ENCODE data around the gene CCSER1.

Gene CCSER1

DNA sequence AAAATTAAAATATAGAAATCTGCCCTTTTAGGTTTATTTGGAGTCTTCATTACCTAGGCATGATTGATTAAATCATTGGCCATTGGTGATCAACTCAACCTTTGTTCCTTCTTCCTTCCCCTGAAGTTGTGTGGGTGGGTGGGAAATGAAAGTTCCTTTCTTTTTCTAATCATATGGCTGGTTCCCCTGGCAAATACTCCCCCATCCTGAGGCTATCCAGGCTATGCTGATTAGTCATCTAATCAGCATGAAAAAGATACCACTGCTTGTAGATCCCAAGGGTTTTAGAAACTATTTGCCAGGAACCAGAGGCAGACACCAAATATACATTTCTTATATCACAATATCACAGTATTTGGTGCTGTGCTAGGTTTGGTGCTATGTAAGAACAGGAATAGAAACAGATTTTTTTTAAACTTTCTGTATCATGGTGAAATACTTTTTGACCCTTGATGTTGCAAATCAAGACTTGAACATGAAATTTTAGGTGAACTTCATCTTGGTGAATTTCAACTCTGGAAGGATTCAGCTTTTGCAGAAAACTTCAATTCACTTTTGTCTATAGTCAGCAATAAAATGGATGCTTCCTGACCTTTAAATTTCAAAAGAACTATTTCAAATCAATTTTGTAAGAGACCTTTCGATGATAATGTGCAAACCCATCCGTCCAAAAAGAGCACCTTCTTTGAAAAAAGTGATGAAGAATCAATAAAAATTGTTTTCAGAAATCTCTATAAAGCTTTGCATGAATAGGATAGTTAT, 71.1 kb downstream of the CCSER1 start:
- no peak for FAIRE-seq

GRCh38 chr4:90207887-90208454, 80.8 kb downstream of the CCSER1 start:
- FAIRE-seq: no peak

DNA sequence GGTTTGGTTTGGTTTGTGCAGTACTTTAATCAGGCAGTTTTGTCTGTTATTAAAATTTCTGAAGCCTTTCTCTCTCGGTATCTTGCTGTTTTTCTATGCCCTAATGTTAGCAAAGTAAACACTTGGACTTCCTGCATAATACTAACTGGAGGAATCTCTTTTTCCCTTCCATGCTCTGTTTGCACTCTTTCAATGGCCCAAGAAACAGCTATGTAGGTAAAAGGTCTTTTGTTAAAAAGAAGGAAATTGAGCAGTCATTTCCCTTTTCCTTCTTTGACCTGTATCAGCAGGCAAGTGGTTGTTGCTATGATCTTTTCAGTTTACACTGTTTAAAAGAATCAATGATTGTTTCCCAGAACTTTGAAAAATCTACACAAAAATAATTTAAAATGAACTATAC, 82.7 kb downstream of the CCSER1 start:
- no peak for FAIRE-seq

DNA sequence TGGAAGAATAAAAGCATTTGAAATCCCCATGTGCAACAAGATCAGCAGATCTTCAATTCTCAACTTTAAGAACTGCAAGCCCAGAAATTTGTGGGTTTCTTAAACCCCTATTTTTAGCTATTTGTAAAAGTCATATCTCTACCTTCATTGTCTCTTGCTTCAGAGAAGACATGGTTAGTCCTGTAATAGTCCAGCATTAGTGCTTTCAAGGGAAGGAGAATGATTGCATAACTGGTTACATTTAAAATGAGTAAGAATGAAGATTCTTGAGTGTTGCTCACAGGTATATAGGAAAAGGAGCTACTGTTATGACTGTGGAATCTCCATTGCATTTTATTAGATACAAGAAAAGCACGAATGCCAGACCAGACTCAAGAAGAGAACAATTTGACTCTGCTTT, 84.0 kb downstream of the CCSER1 start:
- no peak for FAIRE-seq

DNA sequence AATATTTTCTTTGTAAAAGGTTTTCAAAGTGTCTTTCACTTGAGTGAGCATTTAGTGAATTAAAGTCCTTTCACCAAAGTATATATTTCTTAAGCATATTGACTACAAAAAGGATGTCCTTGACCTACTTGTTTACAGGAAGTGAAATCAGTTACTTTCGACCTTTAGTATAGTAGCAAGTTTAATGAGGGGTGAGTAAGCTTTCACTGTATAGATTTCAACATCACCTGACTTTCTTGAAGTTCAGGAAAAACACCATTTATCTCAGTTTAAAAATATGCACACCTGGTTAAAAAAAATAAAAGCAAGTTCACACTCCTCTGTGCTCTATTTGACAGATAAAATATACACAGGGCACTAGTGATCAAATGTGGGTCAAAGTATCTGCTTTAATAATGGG, 88.1 kb downstream of the CCSER1 start:
- no peak for FAIRE-seq

GRCh38 chr4:90219822-90220221, 92.6 kb downstream of the CCSER1 start:
- FAIRE-seq: no peak

- no peak for FAIRE-seq
Measured at GRCh38 chr4:90220459-90220858, 93.3 kb downstream of the CCSER1 start.

DNA sequence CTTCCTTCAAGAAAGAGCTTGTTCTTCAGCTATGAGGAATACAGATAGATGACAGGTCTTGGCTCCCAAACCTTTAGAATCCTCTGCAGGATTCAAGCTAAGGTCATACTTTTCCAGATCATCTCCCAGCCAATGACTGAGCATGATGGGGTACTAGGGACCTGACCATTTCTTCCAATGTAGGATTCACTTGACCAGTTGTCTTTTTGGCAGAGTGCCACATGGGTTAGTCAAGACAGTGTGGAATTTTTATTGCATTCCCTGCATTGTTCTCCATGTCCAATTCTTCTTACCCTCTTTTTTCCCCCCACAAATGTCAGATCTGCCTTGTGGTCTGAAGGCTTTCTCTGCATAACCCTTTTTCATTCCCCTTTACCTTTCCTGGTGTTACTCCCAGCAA, 99.5 kb downstream of the CCSER1 start:
- no peak for FAIRE-seq

DNA sequence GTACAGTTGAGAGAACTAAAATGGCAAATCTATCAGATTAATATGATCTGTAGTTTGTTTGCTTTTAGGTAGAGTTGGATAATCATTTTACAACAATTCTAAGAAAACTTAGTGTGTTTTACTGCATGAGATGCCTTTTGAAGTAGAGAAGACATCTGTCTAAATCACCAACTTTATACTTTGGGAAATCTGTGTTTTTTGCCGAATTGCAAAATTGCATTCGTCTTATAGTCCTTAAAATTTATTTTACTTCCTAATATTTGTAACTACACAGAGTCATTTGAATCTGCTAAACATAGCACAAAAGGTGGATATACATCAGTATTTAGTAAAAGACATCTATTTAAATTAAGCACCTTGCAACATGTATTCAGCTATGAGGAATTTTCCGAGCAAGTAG, 100.0 kb downstream of the CCSER1 start:
- no peak for FAIRE-seq

- FAIRE-seq: no peak
Measured at GRCh38 chr4:90234916-90235547, 107.8 kb downstream of the CCSER1 start.

DNA sequence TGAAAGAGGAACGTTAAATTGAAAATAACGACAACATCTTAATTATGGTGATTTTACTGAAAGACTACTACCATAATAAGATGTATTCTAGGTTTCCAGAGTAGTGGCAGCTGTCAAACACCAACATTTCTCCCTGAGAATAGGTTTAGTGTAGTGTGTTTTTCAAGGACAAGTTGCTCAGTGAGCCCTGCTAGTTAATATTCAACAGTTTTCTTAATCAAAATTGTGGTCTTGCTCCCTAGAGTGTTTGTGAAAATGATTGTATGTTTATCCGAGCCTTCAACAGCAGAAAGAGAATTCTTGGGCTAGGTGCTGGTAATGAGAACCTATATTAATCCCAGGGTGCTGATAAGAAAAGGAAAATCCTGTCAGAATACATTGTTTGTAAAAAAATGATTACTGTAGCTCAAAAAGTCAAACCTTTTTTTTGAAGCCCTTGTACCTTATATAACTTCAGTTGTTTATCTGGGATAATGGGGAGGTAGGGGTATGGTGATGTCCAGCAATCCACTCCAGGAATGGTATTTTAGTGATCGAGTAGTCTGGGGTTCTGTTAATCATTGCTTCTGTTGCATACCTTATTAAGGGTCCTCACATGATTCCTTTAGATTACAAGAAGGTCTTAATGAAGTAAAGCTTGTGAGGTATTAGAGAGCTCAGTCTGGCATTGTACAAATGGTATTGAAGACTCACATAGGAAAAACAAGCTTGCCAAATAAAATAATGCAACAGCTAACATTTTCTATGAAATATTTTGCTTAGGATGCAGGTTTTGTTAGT, 110.7 kb downstream of the CCSER1 start:
- no peak for FAIRE-seq

DNA sequence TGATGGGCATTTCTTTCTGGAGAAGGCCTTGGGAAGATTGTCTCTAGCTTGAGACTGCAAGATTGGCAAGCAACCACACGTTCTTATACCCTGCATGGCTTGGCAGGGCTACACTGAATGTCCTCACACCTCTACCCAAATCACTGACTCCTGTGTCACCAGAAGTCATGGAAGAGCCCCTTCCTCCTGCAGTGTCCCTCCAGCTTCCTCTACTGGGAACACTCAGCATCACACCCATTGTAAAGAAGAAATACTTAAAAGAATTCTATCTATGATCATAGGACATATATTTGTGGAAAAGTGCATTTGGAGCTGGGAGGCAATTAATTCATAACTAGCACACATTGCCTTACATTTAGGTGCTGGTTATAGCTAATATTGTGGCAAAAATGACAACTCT, 113.1 kb downstream of the CCSER1 start:
- no peak for FAIRE-seq

DNA sequence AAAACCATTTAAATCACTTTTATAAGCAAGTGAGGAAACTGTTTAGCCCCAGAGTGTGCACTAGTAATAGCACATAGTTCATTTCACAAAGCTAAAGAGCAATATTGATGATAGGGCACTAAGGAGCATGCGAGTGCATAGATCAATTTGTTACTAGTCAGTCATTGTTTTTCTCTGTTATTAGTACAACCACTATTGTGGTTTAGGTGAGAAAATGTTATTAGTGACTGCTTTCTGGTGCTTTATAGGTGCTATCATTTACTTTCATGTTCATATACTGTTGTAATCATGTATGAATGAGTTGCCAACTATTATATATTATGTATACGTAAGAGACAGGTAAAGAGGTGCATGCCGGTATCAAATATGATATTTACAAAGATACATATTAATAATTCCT, 113.8 kb downstream of the CCSER1 start:
- FAIRE-seq: no peak

GRCh38 chr4:90245837-90246236, 118.6 kb downstream of the CCSER1 start:
- FAIRE-seq: no peak

DNA sequence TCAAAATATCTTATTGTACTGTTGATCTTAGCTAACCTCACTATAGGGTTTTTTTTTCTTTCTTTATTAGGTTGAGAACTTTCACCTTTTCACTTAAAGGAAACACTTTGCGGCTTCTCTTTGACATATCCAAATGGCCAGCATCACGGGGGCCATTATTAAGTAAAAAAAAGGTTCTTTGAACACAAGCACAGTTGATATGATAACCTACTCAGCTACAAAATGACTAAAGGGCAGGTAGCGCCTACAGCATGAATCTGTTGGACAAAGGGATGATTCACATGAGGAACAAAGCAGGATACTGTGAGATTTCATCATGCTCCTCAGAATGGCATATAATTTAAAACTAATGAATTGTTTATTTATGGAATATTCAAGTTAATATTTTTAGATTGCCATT, 119.6 kb downstream of the CCSER1 start:
- no peak for FAIRE-seq

DNA sequence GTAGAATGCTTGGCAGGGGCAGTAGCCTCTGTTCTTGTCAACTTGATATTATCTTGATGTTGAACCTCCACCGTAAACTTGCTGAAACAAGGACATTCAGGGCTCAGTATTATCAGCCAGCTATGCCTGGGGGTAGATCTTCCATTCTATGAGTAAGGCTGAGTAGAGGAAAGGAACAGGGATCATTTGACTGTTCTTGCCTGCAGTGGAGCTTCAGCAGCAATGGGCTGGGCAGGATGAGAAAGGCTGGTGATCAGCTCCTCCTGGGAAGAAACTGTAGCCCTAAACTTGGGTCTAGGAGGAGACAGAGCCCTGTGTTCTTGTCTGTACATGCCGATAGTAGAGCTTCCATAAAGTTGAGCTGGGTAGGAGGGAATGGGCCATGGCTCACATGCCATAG, 127.2 kb downstream of the CCSER1 start:
- no peak for FAIRE-seq

DNA sequence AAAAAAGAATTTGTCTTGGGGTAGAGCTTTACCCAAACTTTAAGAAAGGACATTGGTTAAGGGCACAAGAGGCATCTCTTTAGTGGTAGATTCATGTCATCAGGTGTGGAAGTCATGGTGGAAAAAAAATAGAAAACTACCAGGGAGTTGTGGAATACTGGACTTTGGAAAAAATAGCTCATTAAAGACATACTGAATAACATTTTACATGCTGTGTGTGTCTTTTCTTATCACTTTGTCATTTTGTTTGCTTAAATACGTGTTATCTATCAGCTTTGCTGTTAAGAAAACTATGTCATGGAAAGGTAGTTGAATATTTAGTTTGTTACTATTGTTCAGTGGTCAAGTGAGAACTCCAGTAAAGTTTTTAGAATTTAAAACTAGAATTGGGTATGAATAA, 147.0 kb downstream of the CCSER1 start:
- FAIRE-seq: no peak

DNA sequence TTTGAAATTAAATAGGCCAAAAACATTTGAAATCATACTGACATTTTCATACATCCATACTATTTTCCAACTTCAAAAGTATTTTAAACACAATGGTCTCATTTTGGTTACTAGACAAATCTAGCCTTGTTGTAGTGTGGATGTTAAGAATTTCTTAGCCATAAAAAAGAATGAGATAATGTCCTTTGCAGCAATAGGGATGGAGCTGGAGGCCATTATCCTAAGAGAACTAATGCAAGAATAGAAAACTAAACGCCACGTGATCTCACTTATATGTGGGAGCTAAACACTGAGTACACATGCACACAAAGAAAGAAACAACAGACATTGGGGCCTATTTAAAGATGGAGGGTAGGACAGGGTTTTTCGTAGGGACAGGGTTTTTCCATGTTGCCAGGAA, 153.8 kb downstream of the CCSER1 start:
- FAIRE-seq: no peak

DNA sequence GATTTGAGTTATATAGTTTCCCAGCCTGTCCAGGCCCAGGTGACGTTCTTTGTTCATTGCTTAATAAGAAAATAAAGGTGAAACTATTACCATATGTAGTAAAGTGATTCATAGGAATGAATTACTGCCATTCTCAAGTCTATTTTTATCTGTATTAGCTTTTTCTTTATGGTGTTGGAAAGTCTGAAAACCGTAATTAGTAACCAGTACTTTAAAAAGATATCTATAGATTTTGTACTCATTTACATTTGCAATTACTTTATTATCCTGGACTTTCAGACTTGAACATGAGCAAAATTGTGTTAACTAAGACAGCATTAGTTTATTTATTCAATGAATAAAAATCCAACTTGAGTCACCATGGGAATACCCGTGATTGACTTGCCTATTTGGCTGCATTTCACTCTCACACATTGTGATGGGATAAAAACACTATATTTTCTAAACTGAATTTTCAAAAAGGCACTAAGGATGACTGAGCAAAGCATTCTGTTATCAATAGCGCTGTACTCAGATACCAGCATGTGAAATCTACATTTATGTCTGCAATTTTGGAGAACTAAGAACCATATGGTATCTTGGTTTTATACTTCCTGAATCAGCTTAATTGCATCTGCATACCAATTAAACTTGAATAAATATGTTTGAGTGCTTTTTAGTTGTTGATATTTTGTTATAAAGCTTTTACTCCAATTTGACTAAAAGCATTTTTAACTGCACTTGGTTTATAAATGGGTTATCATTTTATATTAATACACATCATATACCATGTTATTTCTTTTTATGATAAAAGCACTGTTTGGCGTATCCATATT, 154.6 kb downstream of the CCSER1 start:
- no peak for FAIRE-seq

GRCh38 chr4:90290345-90290744, 163.2 kb downstream of the CCSER1 start:
- FAIRE-seq: no peak

DNA sequence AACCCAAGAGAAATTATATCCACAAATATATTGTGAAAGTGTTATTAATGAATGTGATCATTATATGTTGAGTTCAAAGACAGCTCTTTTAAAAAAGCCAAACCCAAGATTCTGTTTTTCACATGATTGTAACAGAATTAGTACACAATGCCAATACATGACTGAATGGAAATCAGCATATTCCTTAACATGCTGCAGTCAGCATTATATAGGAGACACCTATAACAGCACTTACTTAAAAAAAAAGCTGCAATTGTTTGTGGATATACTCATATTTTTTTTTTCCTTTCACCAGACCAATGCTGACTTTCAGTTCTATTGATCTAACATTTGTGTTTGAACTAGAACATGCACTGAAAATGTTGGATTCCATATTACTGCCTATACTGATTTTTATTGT, 165.2 kb downstream of the CCSER1 start:
- FAIRE-seq: no peak

- peak; percentile 97 for FAIRE-seq
Measured at GRCh38 chr4:90293320-90293719, 166.1 kb downstream of the CCSER1 start.

- FAIRE-seq: no peak
Measured at GRCh38 chr4:90299373-90299772, 172.2 kb downstream of the CCSER1 start.
